ENCODE measurements around the gene OR52D1.

Gene OR52D1

DNA sequence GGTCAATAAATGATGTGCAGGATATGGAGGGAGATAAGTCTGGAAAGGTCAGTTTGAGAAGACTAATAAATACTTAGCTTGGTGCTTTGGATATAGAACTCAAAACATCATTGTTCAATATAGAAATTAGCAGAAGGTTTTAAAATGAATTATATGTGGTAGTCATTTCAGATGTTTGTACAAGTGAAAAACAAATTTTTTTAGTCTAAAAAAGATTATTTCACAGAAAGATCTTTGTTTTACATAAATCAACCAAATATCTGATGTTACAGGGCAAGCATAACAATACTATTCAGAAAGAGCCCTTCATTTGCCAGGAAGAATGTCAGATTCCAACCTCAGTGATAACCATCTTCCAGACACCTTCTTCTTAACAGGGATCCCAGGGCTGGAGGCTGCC, at the start of gene OR52D1:
OR52D1 (plus strand) TSS at position 301 of the 400 bp plus-strand sequence; CDS start at position 323, 22 bp downstream.
- H3K4me3 Mint-ChIP-seq: no peak within 1 kb of the TSS
- peaks cover 3% of the 10 kb centered on the region for H3K9me3 Mint-ChIP-seq
- TF ChIP-seq, protein P1, sequence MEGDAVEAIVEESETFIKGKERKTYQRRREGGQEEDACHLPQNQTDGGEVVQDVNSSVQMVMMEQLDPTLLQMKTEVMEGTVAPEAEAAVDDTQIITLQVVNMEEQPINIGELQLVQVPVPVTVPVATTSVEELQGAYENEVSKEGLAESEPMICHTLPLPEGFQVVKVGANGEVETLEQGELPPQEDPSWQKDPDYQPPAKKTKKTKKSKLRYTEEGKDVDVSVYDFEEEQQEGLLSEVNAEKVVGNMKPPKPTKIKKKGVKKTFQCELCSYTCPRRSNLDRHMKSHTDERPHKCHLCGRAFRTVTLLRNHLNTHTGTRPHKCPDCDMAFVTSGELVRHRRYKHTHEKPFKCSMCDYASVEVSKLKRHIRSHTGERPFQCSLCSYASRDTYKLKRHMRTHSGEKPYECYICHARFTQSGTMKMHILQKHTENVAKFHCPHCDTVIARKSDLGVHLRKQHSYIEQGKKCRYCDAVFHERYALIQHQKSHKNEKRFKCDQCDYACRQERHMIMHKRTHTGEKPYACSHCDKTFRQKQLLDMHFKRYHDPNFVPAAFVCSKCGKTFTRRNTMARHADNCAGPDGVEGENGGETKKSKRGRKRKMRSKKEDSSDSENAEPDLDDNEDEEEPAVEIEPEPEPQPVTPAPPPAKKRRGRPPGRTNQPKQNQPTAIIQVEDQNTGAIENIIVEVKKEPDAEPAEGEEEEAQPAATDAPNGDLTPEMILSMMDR (IDR thresholded peaks at IDR 0.05; ENCODE audit: unreplicated experiment in 3 of 3): no peak
- no peaks in the 10 kb centered on the region for H3K36me3 Mint-ChIP-seq (ENCODE audit: low read depth)
- no peak within 1 kb of the TSS for H3K27ac Mint-ChIP-seq
- H3K4me1 Mint-ChIP-seq: no peaks in the 10 kb centered on the region
- H3K27me3 Mint-ChIP-seq (ENCODE audit: low read depth): peaks cover 4% of the 10 kb centered on the region

DNA sequence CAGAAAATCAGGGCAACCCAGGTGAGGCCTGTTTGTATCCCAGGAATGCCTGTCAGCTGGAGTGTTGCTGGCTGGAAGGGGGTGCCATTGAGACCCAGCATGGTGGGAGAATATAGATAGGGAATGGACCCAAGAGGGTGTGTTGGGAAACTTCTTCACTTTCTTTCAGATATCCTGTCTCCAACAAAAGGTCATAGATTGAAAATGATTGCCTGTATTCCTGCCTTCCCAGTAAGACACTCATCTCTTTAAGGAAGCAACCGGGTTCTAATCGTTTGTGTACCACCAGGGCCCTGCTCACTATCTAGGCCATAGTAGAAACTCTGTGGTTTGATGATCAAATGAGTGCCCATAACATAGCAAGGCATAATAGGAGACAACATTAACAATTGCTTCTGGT, 47.1 kb upstream of the OR52D1 start, which contains the start of gene OR51I1:
OR51I1 (minus strand) TSS at position 101 of the 400 bp plus-strand sequence; CDS start at position 101, 0 bp downstream.
- Mint-ChIP-seq H3K4me1 (no peaks in the 10 kb centered on the region), H3K27me3 (ENCODE audit: low read depth) (no peaks in the 10 kb centered on the region), H3K36me3 (ENCODE audit: low read depth) (no peaks in the 10 kb centered on the region), H3K9me3 (no peaks in the 10 kb centered on the region), H3K4me3 (no peak within 1 kb of the TSS), H3K27ac (no peak within 1 kb of the TSS)
- TF ChIP-seq, protein P1 (IDR thresholded peaks at IDR 0.05; ENCODE audit: unreplicated experiment in 3 of 3): no peak

DNA sequence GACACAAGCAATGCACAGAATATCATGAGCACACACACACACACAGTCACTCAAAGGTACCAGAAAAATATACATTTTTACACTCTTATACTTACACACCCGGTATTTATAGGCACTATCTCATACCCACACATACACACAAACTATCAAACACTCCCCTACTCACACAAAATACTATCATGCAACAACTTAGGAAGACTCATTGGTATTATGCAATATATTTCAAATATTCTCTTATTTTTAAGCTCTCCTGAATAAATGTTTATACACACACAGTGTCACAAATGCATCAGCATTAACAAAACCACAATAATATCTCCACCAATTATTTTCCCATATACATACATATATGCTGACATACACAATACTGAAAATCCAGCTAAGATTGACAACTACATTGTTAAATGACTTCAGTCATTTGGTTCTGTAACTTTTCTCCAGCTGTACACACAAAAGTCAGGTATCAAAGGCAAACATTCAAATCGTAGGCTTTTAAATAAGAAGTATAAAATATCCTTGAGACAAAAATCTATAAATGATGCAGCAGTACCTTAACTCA, 44.6 kb upstream of the OR52D1 start:
- H3K4me3 Mint-ChIP-seq: no peak overlapping the region

DNA sequence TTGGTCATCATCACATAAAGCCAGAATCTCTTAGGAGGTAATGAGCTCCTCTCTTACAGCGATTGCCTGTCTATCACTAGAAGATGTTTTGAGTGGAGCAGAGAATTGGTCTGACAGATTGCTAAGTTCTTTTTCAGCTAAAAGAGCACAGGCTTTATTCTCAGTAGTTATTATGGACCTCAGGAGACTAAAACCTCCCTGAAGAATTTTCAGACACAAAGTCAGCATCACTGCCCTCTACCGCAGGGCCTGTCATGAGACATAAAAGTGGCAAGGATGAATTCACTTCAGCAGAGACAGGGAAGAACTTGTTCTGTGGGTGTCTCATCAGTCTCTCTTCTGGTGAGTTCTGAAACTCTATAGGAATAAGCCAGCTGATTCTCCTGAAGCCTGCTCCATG, 39.5 kb upstream of the OR52D1 start, which contains the start of gene OR51I2:
OR51I2 (plus strand) TSS at position 301 of the 400 bp plus-strand sequence. CDS start 4,166 bp downstream, outside the sequence.
- no peaks in the 10 kb centered on the region for H3K9me3 Mint-ChIP-seq
- H3K27ac Mint-ChIP-seq: no peak within 1 kb of the TSS
- no peaks in the 10 kb centered on the region for H3K4me1 Mint-ChIP-seq
- H3K36me3 Mint-ChIP-seq (ENCODE audit: low read depth): no peaks in the 10 kb centered on the region
- H3K4me3 Mint-ChIP-seq: no peak within 1 kb of the TSS
- TF ChIP-seq, protein P1 (IDR thresholded peaks at IDR 0.05; ENCODE audit: unreplicated experiment in 3 of 3): no peak
- no peaks in the 10 kb centered on the region for H3K27me3 Mint-ChIP-seq (ENCODE audit: low read depth)

More for the DNA sequence above, 44.6 kb upstream of the OR52D1 start:
- Mint-ChIP-seq H3K9me3 (no peaks in the 10 kb centered on the region), H3K36me3 (ENCODE audit: low read depth) (no peaks in the 10 kb centered on the region), H3K27me3 (ENCODE audit: low read depth) (no peaks in the 10 kb centered on the region), H3K27ac (no peak overlapping the region), H3K4me1 (no peaks in the 10 kb centered on the region)
- TF ChIP-seq, protein P1 (IDR thresholded peaks at IDR 0.05; ENCODE audit: unreplicated experiment in 3 of 3): no peak

DNA sequence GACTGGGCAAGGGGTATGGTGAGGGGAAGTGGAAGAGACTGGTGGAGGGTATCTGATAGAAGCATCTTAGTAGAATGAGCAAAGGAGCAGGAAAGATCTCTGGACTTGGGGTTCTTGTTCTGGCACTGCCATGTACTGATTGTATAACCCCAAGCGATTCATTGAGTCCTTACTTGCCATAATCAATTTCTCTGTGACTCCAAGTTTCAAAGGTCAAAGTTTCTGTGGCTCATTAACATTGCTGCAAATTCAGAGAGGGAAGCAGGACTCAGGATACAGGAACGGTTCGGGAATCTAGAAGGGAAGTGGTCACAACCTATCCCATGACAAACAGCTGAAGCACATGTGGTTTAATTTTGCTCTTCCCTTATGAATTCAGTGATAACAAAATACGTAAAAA, 39.1 kb upstream of the OR52D1 start:
- TF ChIP-seq, protein P1 (IDR thresholded peaks at IDR 0.05; ENCODE audit: unreplicated experiment in 3 of 3): no peak
- Mint-ChIP-seq H3K9me3 (no peaks in the 10 kb centered on the region), H3K4me3 (no peak overlapping the region), H3K4me1 (no peaks in the 10 kb centered on the region), H3K36me3 (ENCODE audit: low read depth) (no peaks in the 10 kb centered on the region), H3K27me3 (ENCODE audit: low read depth) (no peaks in the 10 kb centered on the region), H3K27ac (no peak overlapping the region)
